ENCODE results near the gene VAC14.

The VAC14 gene

GRCh38 chr16:70741783-70742125 is 59.2 kb downstream of the VAC14 start:
- Histone ChIP-seq H3K36me3 (ENCODE audit: insufficient read depth, low read length) (peaks cover 18% of the 10 kb centered on the region; the same call in 1 of the 2 replicates), H3K4me2 (ENCODE audit: low read depth, low read length, poor library complexity, severe bottlenecking) (no peak overlapping the region), H3K9ac (ENCODE audit: low read depth, low read length, poor library complexity, severe bottlenecking) (no peak overlapping the region), H3F3A (ENCODE audit: low read depth) (no peaks in the 10 kb centered on the region), H3K9me3 (ENCODE audit: insufficient read depth, low read depth, low read length) (no peaks in the 10 kb centered on the region), H3K4me1 (ENCODE audit: insufficient read depth, low read length, poor library complexity, severe bottlenecking) (peaks cover 6% of the 10 kb centered on the region), H2AFZ (ENCODE audit: low read length) (no peak overlapping the region), H3K4me3 (ENCODE audit: low read length, poor library complexity, severe bottlenecking) (no peak overlapping the region), H3K9me2 (replicated peaks; ENCODE audit: low read depth, low read length) (no peaks in the 10 kb centered on the region), H4K20me1 (ENCODE audit: insufficient read depth, low read length, poor library complexity, severe bottlenecking) (no peaks in the 10 kb centered on the region), H3K79me2 (ENCODE audit: insufficient read depth, low read length) (no peaks in the 10 kb centered on the region), H3K27me3 (ENCODE audit: insufficient read depth, low read length, poor library complexity, severe bottlenecking) (no peaks in the 10 kb centered on the region)
- TF ChIP-seq CTCF (conservative IDR thresholded peaks at IDR 0.05; ENCODE audit: low read length) = no peak
- TF ChIP-seq EZH2phosphoT487 (IDR thresholded peaks at IDR 0.05; ENCODE audit: borderline replicate concordance) = no peak

GRCh38 chr16:70740914-70741782 is 59.8 kb downstream of the VAC14 start:
- no peaks in the 10 kb centered on the region for H3K27me3 ChIP-seq (ENCODE audit: insufficient read depth, low read length, poor library complexity, severe bottlenecking)
- H2AFZ ChIP-seq (ENCODE audit: low read length) = no peak overlapping the region
- H3K4me3 ChIP-seq (ENCODE audit: low read length, poor library complexity, severe bottlenecking) = no peak overlapping the region
- no peak overlapping the region for H3K9ac ChIP-seq (ENCODE audit: low read depth, low read length, poor library complexity, severe bottlenecking)
- H3K79me2 ChIP-seq (ENCODE audit: insufficient read depth, low read length) = no peaks in the 10 kb centered on the region
- peaks cover 18% of the 10 kb centered on the region; the same call in 1 of the 2 replicates for H3K36me3 ChIP-seq (ENCODE audit: insufficient read depth, low read length)
- no peaks in the 10 kb centered on the region for H4K20me1 ChIP-seq (ENCODE audit: insufficient read depth, low read length, poor library complexity, severe bottlenecking)
- H3K4me2 ChIP-seq (ENCODE audit: low read depth, low read length, poor library complexity, severe bottlenecking) = no peak overlapping the region
- no peaks in the 10 kb centered on the region for H3K9me2 ChIP-seq (replicated peaks; ENCODE audit: low read depth, low read length)
- H3K4me1 ChIP-seq (ENCODE audit: insufficient read depth, low read length, poor library complexity, severe bottlenecking) = peaks cover 6% of the 10 kb centered on the region
- H3K9me3 ChIP-seq (ENCODE audit: insufficient read depth, low read depth, low read length) = no peaks in the 10 kb centered on the region
- no peak for TF ChIP-seq EZH2phosphoT487 (IDR thresholded peaks at IDR 0.05; ENCODE audit: borderline replicate concordance)
- no peak for TF ChIP-seq CTCF (conservative IDR thresholded peaks at IDR 0.05; ENCODE audit: low read length)
- H3F3A ChIP-seq (ENCODE audit: low read depth) = no peaks in the 10 kb centered on the region

DNA sequence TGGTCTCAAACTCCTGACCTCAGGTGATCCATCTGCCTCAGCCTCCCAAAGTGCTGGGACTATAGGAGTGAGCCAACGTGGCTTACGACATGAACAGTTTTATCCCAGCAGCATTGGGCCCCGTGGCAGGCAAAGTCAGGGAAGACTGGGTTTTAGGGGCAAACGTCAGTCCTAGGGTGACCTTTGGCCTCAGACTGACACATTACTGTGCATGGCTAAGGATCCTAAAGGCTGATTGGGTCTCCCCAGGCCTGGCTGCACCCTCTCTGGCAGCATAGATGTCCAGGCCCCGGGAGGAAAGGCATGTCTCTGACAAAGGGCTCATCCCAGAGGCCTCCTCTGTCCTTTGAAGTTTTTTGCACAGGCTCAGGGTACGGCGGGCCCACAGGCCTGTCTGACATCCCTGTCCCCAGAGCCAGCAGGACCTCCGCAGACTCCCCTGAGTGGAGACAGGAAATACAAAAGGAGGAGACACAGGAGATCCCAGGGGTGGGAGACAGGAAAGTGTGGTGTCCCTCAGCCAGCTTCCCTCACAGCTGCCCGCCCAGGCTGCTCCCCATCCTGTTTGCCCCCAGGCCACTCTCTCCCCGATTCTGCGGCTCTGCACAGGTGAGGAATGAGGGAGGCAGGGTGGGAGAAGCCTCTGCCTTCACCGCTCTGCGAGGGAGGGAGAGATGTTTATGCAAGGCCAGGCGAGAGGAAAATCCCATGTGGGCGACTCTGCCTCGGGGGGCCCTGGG is 60.6 kb downstream of the VAC14 start:
- H2AFZ ChIP-seq (ENCODE audit: low read length) = no peak overlapping the region
- peaks cover 6% of the 10 kb centered on the region for H3K4me1 ChIP-seq (ENCODE audit: insufficient read depth, low read length, poor library complexity, severe bottlenecking)
- no peak overlapping the region for H3K4me2 ChIP-seq (ENCODE audit: low read depth, low read length, poor library complexity, severe bottlenecking)

More for the DNA sequence above, 60.6 kb downstream of the VAC14 start:
- no peak overlapping the region for H3K4me3 ChIP-seq (ENCODE audit: low read length, poor library complexity, severe bottlenecking)
- H3K9ac ChIP-seq (ENCODE audit: low read depth, low read length, poor library complexity, severe bottlenecking) = no peak overlapping the region
- no peaks in the 10 kb centered on the region for H3K79me2 ChIP-seq (ENCODE audit: insufficient read depth, low read length)
- H3F3A ChIP-seq (ENCODE audit: low read depth) = no peaks in the 10 kb centered on the region
- H4K20me1 ChIP-seq (ENCODE audit: insufficient read depth, low read length, poor library complexity, severe bottlenecking) = no peaks in the 10 kb centered on the region
- no peak for TF ChIP-seq EZH2phosphoT487 (IDR thresholded peaks at IDR 0.05; ENCODE audit: borderline replicate concordance)
- no peak for TF ChIP-seq CTCF (conservative IDR thresholded peaks at IDR 0.05; ENCODE audit: low read length)
- H3K27me3 ChIP-seq (ENCODE audit: insufficient read depth, low read length, poor library complexity, severe bottlenecking) = no peaks in the 10 kb centered on the region
- H3K36me3 ChIP-seq (ENCODE audit: insufficient read depth, low read length) = peaks cover 18% of the 10 kb centered on the region; the same call in 1 of the 2 replicates
- H3K9me3 ChIP-seq (ENCODE audit: insufficient read depth, low read depth, low read length) = no peaks in the 10 kb centered on the region
- no peaks in the 10 kb centered on the region for H3K9me2 ChIP-seq (replicated peaks; ENCODE audit: low read depth, low read length)
